Endothelial cell of umbilical vein (primary cell): ENCODE results near the gene TOP2A. TPM values are rescaled to one million over a fixed set of nuclear protein-coding genes. Genes with fewer than 3 reads are reported as not detected.

Source experiments
- BruUV-seq: library from RNA; stranded (reverse); fragments of 400-500 nt; replicated peaks from 2 replicates; lab custom pipeline; 2021; lab: Mats Ljungman, UMichigan
- CTCF ChIA-PET: fragments of 300-600, 350-600 bp; sonication (Branson Sonifier 250); formaldehyde crosslinking; loops from one replicate; lab custom pipeline; 2021; ENCODE audit warnings: antibody characterized with exemption, inconsistent platforms; lab: Charles Lee
- POLR2A ChIA-PET: fragments of 300-600, 350-600 bp; sonication (Branson Sonifier 250); formaldehyde crosslinking; loops from one replicate; lab custom pipeline; 2021; ENCODE audit warnings: antibody characterized with exemption, inconsistent platforms; lab: Charles Lee
- DNase-seq: peaks from one replicate; pipeline ENCODE4 v3.0.0-alpha.2; 2011; ENCODE audit warnings: low read depth, low spot score
- FAIRE-seq: peaks from 2 replicates; lab custom pipeline; 2011; peaks lifted over from hg19 to GRCh38; lab: Jason Lieb, UNC
- H2AFZ ChIP-seq: 2 replicates; pipeline ENCODE4 v1.6.0; 2012; ENCODE audit warnings: low read depth, low read length, control low read depth, inconsistent platforms
- H3K27ac ChIP-seq: 2 replicates; pipeline ENCODE4 v1.5.1; 2011; ENCODE audit warnings: low read depth, mild to moderate bottlenecking, control low read depth, low read length, moderate library complexity; ENCODE audit not compliant: insufficient read depth
- H3K27me3 ChIP-seq, 2 experiments: 2 replicates each; pipeline versions ENCODE4 v1.6.0 to v1.6.1; 2011; ENCODE audit warnings: low read length in 2 of 2, mixed read lengths in 1 of 2; ENCODE audit not compliant: control insufficient read depth in 2 of 2, insufficient read depth in 2 of 2
- H3K36me3 ChIP-seq, 2 experiments: 2 replicates in 1 of 2; 3 replicates in 1 of 2; pipeline ENCODE4 v1.5.1; 2011; ENCODE audit warnings: low read length in 2 of 2, mild to moderate bottlenecking in 1 of 2, moderate library complexity in 1 of 2; ENCODE audit not compliant: control insufficient read depth in 2 of 2, insufficient read depth in 2 of 2; ENCODE audit errors: extremely low read depth in 1 of 2
- H3K4me1 ChIP-seq: 3 replicates; pipeline ENCODE4 v1.5.1; 2011; ENCODE audit warnings: mild to moderate bottlenecking, low read length; ENCODE audit not compliant: control insufficient read depth, insufficient read depth; ENCODE audit errors: extremely low read depth
- H3K4me2 ChIP-seq: 2 replicates; pipeline ENCODE4 v1.6.1; 2011; ENCODE audit warnings: low read length, control low read depth, mixed read lengths; ENCODE audit not compliant: insufficient read depth
- H3K4me3 ChIP-seq, 3 experiments: fragments of 200-600 bp in 1 of 3; sonication (generic), shearing (Covaris generic) in 1 of 3; replicated peaks in 1 of 3; 2 replicates each; pipeline ENCODE4 v1.5.1; 2011 to 2016; ENCODE audit warnings: control low read depth in 3 of 3, low read length in 3 of 3, mild to moderate bottlenecking in 2 of 3, inconsistent platforms in 1 of 3, low read depth in 1 of 3, moderate library complexity in 1 of 3; ENCODE audit not compliant: insufficient read depth in 1 of 3
- H3K79me2 ChIP-seq: 2 replicates; pipeline ENCODE4 v1.6.0; 2012; ENCODE audit warnings: low read length, inconsistent platforms; ENCODE audit not compliant: control insufficient read depth, insufficient read depth
- H3K9ac ChIP-seq: replicated peaks from 2 replicates; pipeline ENCODE3; 2011; ENCODE audit warnings: low read length, control low read depth; ENCODE audit not compliant: insufficient read depth; ENCODE audit errors: extremely low read depth
- H3K9me1 ChIP-seq: replicated peaks from 3 replicates; pipeline ENCODE4 v1.6.0; 2011; ENCODE audit warnings: mild to moderate bottlenecking, low read length; ENCODE audit not compliant: control insufficient read depth, insufficient read depth; ENCODE audit errors: extremely low read depth
- H3K9me3 ChIP-seq: replicated peaks from 2 replicates; pipeline ENCODE4 v1.5.1; 2012; ENCODE audit warnings: low read length, inconsistent platforms; ENCODE audit not compliant: control insufficient read depth, insufficient read depth
- H4K20me1 ChIP-seq: replicated peaks from 2 replicates; pipeline ENCODE3; 2011; ENCODE audit warnings: mild to moderate bottlenecking, low read length; ENCODE audit not compliant: control insufficient read depth, insufficient read depth; ENCODE audit errors: extremely low read depth
- CTCF ChIP-seq, 2 donors: IDR thresholded peaks; 1 replicate in 1 of 2; 2 replicates in 1 of 2; pipeline ENCODE4 v1.5.1; 2011; ENCODE audit warnings: low read length in 2 of 2, mild to moderate bottlenecking in 2 of 2, moderate library complexity in 2 of 2, control low read depth in 1 of 2, inconsistent platforms in 1 of 2, low read depth in 1 of 2; ENCODE audit not compliant: insufficient read depth in 1 of 2; ENCODE audit errors: extremely low read depth in 1 of 2
- EZH2 ChIP-seq: IDR thresholded peaks from 2 replicates; pipeline ENCODE4 v1.6.1; 2012; ENCODE audit warnings: borderline replicate concordance, low read depth, mild to moderate bottlenecking, moderate library complexity, low read length, inconsistent platforms; ENCODE audit not compliant: severe bottlenecking
- FOS ChIP-seq: IDR thresholded peaks from 2 replicates; pipeline ENCODE4 v1.6.1; 2011; ENCODE audit warnings: mild to moderate bottlenecking, low read length, moderate library complexity, borderline replicate concordance; ENCODE audit not compliant: insufficient read depth
- GATA2 ChIP-seq: IDR thresholded peaks from 2 replicates; pipeline ENCODE4 v1.7.0; 2011; ENCODE audit warnings: low read depth, mild to moderate bottlenecking, moderate library complexity, mixed read lengths, low read length; ENCODE audit not compliant: insufficient read length, insufficient read depth
- JUN ChIP-seq: IDR thresholded peaks from 2 replicates; pipeline ENCODE4 v1.6.1; 2011; ENCODE audit warnings: borderline replicate concordance, low read depth; ENCODE audit not compliant: insufficient read length, insufficient read depth
- MYC ChIP-seq: IDR thresholded peaks from one replicate; pipeline ENCODE4 v1.6.1; 2011; ENCODE audit warnings: mild to moderate bottlenecking, low read depth, low read length
- POLR2A ChIP-seq: IDR thresholded peaks from 2 replicates; pipeline ENCODE4 v1.6.1; 2012; ENCODE audit warnings: low read depth, mild to moderate bottlenecking, control low read depth, low read length
- POLR2AphosphoS5 ChIP-seq: IDR thresholded peaks from 2 replicates; pipeline ENCODE4 v1.6.1; 2012; ENCODE audit warnings: low read depth, mild to moderate bottlenecking, control low read depth, low read length, moderate library complexity; ENCODE audit not compliant: insufficient read depth
- dilution Hi-C: fragments of 300-500 bp; cut with MboI; formaldehyde crosslinking; loops from one replicate; pipeline ENCODE4 v1.15.0; 2019; ENCODE audit warnings: low sequenced_read_pairs; ENCODE audit not compliant: extremely low pct_ligation_motif_present
- intact Hi-C: fragments of 100-400 bp; cut with micrococcal nuclease; formaldehyde crosslinking; loops from one replicate; pipeline ENCODE4 v1.10.0; 2022
- polyA plus RNA-seq, 4 experiments: library from polyadenylated mRNA; depleted of rRNA in 3 of 4; stranded (reverse) in 3 of 4; unstranded in 1 of 4; fragments of >200 nt; gene quantifications; 2 replicates each; pipeline versions ENCODE4 v1.2.1 to v1.2.3, GENCODE V29; 2011 to 2012; ENCODE audit warnings: missing spikeins in 1 of 4
- total RNA-seq: library from RNA; stranded (reverse); gene quantifications from 2 replicates; pipeline ENCODE4 v1.2.3, GENCODE V29; 2021
- TF ChIP-seq, protein P1 (sequence below): IDR thresholded peaks from 2 replicates; pipeline ENCODE4 v1.6.1; 2011; ENCODE audit not compliant: insufficient read depth, insufficient read length

Gene TOP2A
- total and polyA plus RNA-seq, 2 donors (not counting 3 experiments of a cell fraction or from before 2014, with no cell fraction given), result 31.3 to 160 TPM

GRCh38 chr17:40366076-40366860 is 51.4 kb downstream of the TOP2A start:
- peaks cover 7% of the 10 kb centered on the region for H3K4me1 ChIP-seq
- intact Hi-C loops, result no loop called here
- no peak overlapping the region for H3K4me3 ChIP-seq
- TF ChIP-seq GATA2 (no peak), EZH2 (no peak), CTCF (IDR thresholded peaks at IDR 0.05; ENCODE audit: extremely low read depth in 1 of 2, insufficient read depth in 1 of 2, low read depth in 1 of 2, low read length in 2 of 2) (no peak), MYC (no peak), FOS (no peak), JUN (no peak), POLR2AphosphoS5 (no peak), POLR2A (no peak)
- TF ChIP-seq, protein P1, sequence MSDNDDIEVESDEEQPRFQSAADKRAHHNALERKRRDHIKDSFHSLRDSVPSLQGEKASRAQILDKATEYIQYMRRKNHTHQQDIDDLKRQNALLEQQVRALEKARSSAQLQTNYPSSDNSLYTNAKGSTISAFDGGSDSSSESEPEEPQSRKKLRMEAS, result no peak
- no peaks in the 10 kb centered on the region for H3K9me1 ChIP-seq
- ChIA-PET CTCF (interaction anchor here (1.0 to 10.5 kb wide), 5 partner anchors 18 to 194 kb away, joined by 3 to 161 read pairs (median 11); no protein-coding TSS in a partner anchor), POLR2A (no interaction called here)
- H2AFZ ChIP-seq, result no peak overlapping the region
- no peaks in the 10 kb centered on the region for H3K36me3 ChIP-seq
- no peak for DNase-seq
- no peaks in the 10 kb centered on the region for H3K79me2 ChIP-seq
- BruUV-seq, result no TSS peak
- H3K9me3 ChIP-seq, result no peaks in the 10 kb centered on the region
- dilution Hi-C loops, result no loop called here
- H4K20me1 ChIP-seq, result no peaks in the 10 kb centered on the region
- H3K27me3 ChIP-seq, result no peaks in the 10 kb centered on the region
- FAIRE-seq, result no peak
- H3K9ac ChIP-seq, result no peak overlapping the region
- no peak overlapping the region for H3K27ac ChIP-seq
- H3K4me2 ChIP-seq, result no peak overlapping the region
